GM21723 (cell line): ENCODE measurements around the gene GSG1.
A peak's percentile ranks its signal among the peaks of the same experiment; 100 is the strongest.

ENCODE experiments used
- ATAC-seq: cut with Tn5 transposase; IDR thresholded peaks from one replicate; pipeline ENCODE4 v1.9.1; 2021; ENCODE audit warnings: mild to moderate bottlenecking, moderate library complexity; ENCODE audit not compliant: unreplicated experiment

The GSG1 gene

GRCh38 chr12:13121568-13121967, 18.1 kb upstream of the GSG1 start:
- ATAC-seq, result no peak

GRCh38 chr12:13120413-13120812, 16.9 kb upstream of the GSG1 start:
- no peak for ATAC-seq

DNA sequence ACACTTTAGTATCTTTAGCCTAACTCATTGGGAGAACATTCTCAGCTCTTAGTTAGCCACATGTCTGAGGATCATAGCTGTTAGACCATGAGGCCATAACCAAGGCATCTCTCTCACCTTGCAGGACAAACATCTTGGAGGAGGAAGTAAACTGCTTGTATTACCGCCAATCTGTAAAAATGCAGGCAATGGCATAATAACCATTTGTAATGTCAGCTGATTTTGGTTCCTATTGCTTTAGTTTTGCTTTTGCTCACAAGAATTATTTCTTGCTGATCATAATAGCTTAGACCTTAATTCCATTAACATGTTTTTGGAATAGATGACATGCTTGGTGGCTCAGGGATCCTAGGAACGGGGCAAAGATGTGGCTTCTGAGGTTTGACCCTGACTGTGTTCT, 16.4 kb upstream of the GSG1 start:
- no peak for ATAC-seq

DNA sequence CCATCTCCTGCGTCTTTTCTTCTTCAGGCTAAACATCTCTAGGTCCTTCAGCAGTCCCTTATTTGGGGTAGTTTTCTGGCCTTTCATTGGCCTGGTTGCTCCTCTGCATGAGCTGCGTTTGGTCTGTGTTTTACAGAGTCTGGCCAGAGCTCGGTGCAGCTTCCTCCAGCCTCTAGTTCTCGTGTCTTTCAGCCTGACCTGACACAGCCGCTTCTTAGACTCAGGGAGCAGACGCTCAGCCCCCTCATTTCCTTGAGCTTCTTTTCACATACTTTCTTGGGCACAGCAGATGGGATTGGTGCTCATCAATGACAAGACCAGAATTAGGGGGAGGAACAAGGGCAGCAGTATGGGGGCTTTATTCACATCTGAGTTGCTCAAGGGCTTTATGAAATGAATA, 13.6 kb upstream of the GSG1 start:
- no peak for ATAC-seq

GRCh38 chr12:13116259-13116658, 12.8 kb upstream of the GSG1 start:
- no peak for ATAC-seq

DNA sequence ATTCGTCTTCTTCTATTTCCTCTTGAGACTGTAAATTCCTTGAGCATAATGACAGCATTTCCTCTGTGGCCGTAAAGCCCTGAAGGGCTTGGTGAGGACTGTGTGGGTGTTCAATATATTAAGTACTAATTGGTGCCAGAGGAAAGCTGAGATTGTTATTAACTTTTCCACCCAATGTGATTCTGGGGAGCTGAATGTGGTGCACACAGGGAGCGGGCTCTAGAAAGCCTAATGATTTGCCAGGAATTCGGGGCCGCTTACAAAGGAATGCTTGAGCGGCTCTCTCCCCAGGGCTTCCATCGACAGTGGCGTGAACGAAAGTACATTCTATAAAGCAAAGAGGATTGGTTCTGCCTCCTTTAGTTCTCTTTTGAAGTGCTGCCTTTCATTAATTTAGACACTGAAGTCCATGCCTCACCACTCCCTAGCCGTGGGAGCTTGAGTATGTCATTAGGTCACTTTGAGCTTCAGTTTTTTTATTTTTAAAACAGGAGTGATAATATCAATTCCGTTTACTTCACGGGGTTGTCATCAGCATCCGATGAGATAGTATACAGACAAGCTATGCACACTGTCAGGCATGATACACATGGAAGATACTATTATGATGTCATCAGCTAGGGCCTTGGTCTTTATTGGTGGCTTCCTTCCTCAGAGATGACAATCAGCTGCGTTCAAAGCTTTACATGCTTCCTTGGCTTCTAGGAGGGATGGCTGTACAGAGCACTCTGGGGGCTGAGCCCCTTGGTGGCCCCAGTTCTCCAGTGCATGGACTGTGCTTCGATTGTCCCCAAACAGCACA, 11.0 kb upstream of the GSG1 start:
- ATAC-seq, result no peak

GRCh38 chr12:13112968-13113367, 9.5 kb upstream of the GSG1 start:
- ATAC-seq, result no peak

DNA sequence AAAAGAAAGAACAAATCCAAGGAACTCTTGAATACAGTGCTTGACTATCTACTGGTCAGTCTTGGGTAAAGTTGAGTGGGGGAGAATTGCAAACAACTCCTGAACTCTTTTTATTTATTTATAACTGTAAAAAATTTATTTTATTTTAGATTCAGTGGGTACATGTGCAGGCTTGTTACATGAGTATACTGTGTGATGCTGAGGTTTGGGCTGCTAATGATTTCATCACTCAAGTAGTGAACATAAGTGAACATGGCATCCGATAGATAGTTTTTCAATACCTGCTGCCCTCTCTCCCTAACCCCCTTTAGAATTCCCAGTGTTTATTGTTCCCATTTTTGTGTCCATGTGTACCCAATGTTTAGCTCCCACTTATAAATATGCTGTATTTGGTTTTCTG, 3.2 kb upstream of the GSG1 start:
- ATAC-seq, result no peak

DNA sequence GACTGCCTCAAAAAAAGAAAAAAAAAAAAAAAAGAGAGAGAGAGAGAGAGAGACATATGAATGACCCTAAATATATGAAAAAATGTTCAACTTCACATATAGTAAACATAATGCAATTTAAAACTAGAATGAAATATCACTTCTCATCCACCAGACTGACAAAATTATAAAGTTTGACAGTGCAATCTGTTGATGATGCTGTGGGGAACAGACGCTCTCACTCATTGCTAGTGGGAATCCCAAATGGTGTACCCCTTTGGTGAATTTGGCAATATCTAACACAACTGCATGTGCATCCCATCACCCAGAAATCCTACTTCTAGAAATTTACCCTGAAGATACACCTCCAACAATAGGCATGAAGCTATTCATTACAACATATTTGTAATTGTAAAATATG, 2.3 kb upstream of the GSG1 start:
- no peak for ATAC-seq

DNA sequence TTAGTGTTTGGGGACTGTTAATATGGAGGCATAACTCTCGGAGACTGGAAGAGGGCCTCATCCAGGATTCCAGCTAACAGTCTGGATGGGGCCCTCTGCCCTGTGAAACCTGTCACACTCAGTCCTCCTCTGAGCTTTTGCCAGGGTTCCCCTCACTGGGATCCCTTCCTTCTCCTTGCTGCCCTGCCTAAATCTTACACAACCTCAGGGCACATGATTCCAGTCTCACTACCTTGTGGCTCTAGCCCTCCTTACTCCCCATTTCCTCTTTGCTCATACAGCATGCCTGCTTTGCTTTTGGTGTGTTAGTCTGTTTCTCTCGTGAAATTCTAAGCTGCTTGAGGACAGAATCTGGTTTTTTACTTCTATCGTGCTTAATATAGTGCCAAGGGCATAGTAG, 942 bp upstream of the GSG1 start:
- ATAC-seq, result no peak

DNA sequence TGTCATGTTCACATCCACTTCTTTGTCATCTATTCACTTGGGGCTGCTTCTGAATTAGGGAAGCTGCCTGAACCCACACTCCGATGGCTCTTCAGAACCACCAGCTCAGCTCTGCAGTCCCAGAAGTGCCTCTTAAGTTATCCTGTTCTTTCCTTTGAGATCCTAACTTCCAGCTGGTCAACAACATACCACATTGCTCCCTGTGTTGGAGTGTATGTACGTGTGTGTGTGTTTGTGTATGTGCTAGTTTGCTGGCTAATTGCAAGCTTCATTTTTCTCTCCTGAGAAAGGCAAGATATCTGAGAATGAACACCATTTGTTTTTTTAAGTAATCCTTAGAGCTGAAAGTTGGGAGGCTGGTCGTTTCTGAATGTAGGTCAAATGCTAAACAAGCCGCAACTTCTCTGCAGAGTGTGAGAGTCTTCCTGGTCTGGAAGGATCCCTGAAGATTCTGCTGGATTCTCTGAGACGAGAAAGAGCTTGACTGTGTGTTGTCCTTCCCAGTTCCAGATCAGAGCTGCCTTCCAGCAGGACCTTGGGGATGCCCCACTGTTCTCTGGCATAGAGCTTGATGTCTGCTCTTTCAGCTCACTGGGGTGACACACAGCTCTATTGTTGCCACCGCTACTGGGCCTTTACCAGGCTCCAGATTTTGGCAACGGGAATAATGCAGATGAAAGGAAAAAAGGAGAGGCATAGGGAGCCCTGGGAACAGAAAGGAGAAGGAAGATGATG, 839 bp downstream of the GSG1 start:
- no peak for ATAC-seq

DNA sequence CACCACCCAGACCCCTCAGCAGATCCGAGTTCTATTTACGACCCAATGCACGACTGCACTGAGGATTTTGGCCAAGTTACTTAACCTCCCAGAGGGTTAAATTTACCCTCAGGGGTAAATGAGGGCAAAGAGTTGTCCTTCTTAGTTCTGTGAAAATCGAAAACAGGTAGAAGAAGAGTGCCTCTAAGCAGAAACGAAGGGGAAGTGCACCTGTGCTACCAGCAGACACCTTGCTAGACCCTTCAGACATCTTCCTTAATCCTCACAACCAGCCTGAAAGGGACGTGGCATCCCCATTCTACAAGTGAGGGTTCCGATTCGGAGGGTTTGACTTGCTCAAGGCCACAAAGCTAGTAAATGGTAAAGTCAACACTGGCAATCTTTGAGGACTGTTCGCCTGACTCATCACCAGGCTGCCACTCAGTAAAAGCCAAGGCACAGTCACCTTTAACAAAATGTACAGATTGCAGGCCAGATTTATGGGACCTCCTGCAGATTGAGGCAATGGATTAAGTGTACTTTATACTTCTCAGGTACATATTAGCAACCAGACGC, 1.6 kb downstream of the GSG1 start:
- ATAC-seq, result no peak

- ATAC-seq, result peak; percentile 92
Measured at GRCh38 chr12:13100882-13101769, 2.3 kb downstream of the GSG1 start.

- no peak for ATAC-seq
Measured at GRCh38 chr12:13100605-13100881, 2.9 kb downstream of the GSG1 start.

- no peak for ATAC-seq
Measured at GRCh38 chr12:13099844-13100604, 3.4 kb downstream of the GSG1 start.

- ATAC-seq, result no peak
Measured at GRCh38 chr12:13099066-13099843, 4.2 kb downstream of the GSG1 start.

DNA sequence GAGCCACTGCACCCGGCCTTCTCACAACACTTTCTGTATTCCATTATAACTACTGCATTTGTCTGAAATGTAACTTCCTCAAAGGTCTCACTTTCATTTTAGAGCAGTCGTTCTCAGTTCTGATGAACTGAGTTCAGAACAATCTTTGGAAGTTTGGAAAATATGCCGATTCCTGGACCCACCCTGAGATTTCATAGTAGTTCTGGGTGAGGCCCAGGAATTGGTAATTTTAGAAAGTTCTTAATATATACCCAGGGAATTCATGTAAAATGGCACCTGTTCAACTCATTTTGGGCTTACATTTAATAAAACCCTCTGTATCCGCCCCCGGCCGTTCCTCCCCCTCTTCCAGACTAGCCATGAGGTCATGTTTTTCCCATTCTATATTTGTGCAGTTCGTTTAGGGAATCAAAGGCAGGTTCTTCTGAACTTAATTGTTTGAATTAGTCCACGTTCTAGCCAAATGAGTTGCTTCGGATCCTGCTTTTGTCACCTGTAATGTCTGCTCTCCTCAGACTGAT, 5.9 kb downstream of the GSG1 start:
- ATAC-seq, result no peak

GRCh38 chr12:13095266-13095995, 8.0 kb downstream of the GSG1 start:
- no peak for ATAC-seq

- ATAC-seq, result peak; percentile 45
Measured at GRCh38 chr12:13094367-13094766, 9.1 kb downstream of the GSG1 start.
